ENCODE data around the gene LRRC1.

LRRC1 gene

DNA sequence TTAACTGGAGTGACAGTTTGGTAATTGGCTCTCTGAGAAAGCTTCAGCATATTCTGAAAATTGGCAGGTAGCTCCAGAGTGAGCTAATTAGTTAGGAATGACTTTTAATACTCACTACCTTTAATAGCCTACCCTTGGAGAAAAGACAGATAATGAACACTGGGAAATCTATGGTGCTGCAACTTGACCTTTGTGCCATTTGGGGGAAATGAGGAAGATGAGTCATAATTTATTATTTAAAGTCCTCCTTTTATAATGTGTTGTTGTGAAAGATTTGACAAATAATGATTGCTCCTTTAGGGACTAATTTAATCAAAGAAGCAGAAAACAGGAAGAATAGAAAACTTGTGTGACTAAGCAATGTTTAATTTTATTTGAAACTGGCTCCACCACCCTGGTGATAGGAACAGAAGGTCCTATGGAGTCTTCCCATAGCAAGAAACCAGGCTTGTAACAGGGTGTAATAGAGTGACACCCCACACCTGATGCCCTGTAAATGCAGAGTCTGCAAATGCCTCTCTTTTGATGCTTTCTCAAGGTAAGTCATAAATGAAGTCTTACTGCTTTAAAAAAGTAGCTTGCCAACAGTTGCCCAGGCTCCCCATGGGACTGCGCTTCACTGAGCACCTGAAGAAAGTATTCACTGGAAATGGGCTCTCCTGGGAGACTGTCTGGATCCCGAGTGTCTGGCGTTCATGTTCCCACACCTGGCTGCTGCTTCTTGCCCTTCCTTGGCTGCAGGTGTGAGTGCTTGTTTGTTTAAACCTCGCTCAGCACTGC is 134.4 kb downstream of the LRRC1 start:
- DNase-seq: no peak

DNA sequence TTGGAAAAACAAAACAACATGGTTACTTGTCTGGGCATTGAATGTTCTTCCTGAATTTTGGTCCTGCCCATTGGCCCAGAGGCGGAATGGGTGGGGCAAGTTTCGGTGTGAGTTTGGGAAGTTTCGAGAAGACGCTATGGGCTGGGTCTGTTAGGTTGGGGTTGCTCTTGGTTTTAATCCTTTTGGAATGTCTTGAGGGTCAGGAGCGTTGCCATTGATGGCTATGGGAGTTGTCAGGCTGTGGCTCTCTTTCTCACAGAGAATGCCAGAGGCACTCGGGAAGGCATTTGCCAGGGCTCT is 135.0 kb downstream of the LRRC1 start:
- no peak for DNase-seq

DNA sequence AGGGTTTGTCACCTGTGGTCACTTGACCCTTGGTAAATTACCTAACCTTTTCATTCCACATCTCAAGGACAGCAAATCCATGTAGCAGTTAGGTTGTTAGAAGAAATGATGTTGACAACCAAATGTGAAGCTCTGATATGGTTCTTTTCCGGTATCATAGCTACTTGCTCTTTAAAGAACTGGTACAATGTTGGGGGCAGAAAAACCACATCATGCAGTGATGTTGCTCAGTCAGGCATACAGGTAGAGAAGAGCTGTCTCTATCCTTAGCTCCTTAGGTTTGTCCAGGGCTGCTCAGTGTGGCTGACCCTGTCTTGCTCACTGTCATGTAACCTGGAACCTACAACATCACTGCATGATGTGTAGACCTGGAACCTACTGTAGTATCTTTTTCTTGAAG is 135.5 kb downstream of the LRRC1 start:
- no peak for DNase-seq

DNA sequence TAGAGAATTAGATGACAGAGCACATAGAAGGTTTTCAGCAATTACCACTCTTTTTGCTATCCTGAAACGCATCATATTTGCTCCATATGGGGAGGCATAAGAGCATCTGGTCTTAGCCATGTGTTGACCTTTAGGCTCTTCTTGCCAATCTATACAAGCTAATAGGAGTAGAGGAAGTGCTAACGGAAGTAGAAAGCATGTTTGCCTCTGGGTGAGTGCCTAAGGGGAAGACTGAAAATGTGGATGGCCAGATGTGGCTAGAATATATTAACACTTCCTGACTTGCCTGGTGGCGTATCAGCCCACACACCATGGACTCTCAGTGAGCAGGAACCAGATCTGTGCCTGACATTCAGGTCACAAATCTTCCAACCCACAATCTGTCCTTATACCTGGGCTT is 136.3 kb downstream of the LRRC1 start:
- no peak for DNase-seq

DNA sequence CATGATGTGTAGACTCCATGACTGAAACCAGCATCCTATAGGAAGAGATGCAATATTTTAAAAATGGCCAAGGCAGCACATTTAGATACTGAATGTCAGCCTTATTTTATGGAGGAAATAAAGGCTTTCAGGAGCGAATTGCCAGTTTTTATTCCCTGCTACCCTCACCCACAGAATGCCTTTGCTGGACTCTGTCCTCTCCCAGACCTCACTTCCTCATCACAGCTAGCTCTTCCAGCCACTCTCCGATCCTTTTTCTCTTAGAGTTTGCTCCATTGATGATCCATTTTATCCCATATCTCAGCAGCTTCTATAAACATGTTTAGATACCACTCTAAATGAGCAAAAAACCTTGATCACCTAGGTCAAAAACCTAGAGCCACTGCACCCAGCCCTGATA is 137.7 kb downstream of the LRRC1 start:
- no peak for DNase-seq

DNA sequence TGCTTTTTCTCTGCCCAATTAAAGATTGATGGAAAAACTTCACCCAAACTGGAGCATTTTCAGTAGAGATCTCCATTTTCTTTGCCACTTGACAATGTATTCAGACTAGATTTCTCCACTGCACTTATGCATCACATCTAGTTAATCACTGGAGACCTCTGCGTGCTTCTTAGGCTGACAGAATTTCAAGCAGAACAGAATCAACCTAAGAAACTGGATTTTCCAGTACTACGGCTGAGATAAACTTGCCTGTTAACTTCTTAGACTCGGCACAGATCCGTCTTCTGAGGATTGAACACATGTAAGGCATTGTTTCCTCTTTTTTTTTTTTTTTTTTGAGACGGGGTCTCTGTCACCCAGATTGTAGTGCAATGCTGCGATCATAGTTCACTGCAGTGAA is 139.2 kb downstream of the LRRC1 start:
- no peak for DNase-seq

DNA sequence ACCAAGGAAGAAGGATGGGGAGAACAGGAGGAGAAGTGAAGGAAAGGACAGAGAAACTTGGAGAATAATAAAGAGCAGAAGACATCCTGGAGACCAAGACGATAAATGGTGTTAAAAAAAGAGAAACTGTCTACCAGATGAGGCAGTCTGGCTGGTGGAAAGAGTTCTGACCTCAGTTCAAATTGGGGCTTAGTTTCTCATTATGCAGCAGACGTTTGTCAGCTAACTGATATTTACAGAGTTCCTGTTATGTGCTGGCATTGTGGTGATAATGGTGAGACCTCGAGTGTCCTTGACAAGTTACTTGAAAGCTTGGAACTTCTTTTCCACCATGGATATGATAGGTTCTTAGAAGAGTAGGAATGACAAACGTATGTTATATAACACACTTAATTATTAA is 142.7 kb downstream of the LRRC1 start:
- DNase-seq: no peak

DNA sequence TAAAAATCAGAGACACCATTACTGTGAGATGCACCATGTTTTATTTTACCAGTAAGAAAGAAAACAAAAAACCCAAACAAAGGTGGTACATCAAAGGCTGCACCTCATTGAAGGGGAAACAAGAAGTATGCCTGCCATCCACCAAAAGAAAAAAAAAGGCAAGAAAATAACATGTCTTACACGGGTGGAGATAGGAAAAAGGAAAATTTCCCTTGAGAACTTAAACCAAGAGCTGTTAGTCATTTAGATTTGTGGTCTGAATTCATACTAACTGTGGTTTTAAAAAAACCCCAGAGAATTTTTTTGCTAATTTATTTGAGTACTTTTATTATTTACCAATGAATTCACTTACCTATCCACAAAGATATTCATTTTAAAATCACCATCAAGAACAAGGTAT is 144.0 kb downstream of the LRRC1 start:
- DNase-seq: no peak

DNA sequence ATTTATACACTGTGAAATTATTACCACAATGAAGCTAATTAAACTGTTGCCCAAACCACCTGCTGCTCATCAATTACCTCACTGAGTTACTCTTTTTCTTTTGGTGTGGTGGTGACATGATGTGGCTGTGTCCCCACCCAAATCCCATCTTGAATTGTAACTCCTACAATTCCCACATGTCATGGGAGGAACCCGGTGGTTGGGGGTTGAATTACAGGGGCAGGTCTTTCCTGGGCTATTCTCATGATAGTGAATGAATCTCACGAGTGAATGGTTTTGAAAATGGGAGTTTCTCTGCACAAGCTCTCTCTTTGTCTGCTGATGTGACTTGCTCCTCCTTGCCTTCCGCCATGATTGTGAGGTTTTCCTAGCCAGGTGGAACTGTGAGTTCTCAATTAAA is 145.0 kb downstream of the LRRC1 start:
- DNase-seq: no peak

DNA sequence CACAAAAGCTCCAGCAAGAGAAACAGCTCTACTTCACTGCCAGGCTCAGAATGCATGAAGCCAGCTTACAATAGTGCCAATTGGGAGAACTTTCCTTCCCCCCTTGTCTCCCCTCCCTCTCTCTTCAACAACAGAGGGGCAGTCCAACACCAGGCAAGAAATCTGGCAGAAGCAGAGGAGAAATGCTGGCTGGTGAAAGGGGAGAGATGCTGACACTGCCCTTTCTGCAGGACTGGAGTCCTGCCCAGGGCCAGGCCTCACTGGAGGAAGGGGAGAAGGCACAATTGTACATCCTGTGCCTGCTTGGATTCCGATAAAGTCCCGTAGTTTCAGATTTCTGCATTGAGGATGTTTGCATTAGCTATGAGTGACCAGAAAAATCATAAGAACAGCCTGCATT is 148.6 kb downstream of the LRRC1 start:
- no peak for DNase-seq

DNA sequence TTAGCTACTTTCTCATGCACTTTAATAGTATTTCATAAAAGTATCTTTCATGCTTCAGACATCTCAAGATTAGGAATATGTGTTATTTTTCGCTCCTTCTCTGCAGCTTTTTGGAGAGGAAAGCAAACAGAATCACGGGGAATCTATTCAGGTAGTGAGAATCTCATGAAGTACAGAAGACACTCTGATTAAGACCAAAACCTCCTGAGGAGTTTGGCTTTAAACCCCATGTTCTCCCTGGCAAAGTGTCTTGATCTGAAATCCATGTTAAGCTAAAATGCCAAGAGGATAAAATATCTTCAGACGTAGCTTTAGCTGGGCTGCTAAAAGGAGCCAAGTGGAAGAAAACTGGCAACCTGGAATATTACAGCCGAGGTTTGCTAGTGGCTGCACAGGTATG is 149.3 kb downstream of the LRRC1 start:
- DNase-seq: no peak

DNA sequence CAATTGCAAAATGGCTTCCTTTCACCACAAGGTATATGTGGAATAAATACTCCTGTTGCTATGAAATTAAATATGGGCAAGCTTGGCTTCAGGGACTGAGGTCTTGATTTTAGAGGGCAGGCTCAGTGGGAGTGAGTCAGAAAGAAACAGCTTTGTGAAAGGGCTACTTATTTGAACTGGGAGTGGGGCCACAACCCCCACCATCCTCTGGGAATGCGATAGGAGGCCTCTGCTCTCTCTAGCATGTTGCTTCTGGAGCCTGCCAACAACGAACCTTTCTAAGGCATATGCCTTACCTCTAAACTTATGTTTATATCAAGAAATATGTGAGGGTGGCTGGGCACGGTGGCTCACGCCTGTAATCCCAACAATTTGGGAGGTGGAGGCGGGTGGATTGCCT is 149.7 kb downstream of the LRRC1 start:
- no peak for DNase-seq

DNA sequence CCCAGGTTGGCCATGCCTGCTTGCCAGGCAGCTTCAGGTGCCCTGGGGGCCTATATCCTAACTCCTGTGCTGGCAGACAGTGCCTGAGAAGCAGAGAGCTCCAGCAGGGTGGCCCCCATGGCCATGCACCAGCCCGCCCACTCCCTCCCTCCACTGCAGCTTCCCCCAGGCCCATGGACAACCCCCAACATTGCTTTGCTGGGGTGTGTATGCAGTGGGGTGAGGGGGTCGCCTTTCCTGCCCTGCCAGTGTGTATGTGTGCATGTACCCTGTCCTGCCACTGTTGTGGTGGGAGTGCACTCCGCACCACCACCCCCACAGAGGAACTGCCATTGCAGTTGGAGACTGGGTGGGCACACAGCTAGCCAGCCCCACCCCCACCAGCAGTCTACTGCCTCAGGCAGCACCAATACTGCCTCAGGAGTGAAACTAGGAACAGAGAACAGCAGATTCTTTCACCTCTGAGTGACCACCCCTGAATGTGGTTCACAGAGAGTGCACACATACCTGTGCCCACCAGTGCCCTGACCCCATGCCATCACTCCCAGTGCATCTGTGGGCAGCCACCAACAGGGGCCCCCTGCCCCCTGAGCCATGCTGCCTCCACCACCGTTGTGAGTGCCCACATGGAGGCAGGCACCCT is 151.1 kb downstream of the LRRC1 start:
- no peak for DNase-seq

DNA sequence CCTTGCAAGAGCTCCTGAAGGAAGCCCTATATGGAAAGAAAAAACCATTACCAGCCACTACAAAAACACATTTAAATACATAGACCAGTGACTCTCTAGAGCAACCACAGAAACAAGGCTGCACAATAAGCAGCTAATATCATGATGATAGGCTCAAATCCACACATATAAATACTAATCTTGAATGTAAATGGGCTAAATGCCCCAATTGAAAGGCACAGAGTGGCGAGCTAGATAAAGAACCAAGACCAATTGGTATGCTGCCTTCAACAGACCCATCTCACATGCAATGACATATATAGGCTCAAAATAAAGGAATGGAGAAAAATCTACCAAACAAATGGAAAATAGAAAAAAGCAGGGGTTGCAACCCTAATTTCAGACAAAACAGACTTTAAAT is 153.0 kb downstream of the LRRC1 start:
- DNase-seq: no peak

DNA sequence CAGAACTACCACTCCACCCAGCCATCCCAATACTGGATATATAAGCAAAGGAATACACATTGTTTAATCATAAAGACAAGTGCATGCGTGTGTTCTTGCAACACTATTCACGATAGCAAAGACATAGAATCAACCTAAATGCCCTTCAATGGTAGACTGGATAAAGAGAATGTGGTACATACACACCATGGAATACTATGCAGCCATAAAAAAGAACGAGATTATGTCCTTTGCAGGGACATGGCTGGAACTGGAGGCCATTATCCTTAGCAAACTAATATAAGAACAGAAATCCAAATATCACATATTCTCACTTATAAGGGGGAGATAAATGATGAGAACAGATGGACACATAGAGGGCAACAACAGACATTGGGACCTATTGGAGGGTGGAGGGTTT is 156.6 kb downstream of the LRRC1 start:
- DNase-seq: no peak

DNA sequence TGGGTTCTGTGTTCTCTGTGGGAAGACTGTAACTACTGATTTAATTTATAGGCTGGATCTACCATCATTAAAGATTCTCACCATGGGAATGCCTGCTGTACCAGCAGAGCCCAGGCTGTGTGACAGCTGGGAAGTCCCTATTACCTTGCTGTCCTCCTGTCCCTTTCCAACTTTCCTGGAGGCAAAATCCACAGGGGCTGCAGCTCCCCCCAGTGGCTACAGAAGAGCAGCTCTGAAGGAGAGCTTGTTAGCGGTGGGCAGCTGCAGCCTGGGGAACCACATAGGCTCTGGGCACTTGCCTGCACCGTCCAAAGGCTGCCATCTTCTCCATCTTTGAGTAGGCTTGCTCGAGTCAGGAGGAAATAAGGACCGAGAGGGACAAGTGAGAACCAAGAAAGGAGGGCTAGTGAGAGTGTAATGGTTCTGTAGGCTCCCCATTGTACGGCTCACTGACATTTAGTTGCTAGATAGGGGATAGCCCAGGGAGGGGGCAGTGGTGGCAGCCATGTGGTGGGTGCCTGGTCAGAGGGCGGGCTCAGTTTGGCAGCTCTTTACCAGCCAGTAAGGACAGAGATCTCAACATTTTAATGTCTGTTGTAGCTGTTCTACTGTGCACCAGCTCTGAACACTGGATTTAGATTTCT is 161.4 kb downstream of the LRRC1 start:
- no peak for DNase-seq

DNA sequence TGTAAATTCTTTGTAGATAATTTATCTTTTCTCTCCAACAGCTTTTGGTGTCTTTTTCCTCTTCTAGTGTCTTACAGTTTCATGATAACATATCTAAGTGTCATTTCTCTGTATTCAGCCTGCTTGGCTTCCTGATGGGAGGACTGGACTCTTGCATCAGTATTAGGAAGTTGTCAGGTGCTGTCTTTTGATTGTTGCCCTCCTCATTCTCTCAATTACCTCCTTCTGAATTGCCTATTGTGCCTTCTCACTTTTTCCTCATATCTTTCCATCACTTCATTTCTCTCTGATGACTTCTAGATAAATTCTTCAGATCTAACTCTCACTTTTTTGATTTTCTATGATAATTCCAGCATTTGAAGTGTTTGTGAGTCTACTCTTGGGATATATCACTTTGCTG is 162.0 kb downstream of the LRRC1 start:
- DNase-seq: no peak

DNA sequence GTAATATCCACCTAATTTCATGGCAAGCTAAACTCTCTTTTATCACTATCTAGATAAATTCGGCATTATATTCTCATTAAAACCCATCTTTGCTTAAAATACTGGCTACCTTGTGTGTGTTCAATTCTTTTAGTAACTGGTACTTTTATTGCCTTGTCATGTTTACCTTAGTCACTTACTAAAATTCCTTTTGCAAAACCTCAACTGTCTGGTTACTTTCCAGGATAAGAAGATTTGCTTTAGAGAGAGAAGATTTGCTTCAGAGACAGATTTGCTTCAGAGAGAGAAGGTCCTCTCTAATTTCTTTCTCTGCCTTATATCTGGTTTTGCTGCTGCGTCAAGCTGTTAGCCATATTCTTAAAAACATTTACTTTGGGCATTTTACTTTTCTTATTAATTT is 164.9 kb downstream of the LRRC1 start:
- DNase-seq: no peak

DNA sequence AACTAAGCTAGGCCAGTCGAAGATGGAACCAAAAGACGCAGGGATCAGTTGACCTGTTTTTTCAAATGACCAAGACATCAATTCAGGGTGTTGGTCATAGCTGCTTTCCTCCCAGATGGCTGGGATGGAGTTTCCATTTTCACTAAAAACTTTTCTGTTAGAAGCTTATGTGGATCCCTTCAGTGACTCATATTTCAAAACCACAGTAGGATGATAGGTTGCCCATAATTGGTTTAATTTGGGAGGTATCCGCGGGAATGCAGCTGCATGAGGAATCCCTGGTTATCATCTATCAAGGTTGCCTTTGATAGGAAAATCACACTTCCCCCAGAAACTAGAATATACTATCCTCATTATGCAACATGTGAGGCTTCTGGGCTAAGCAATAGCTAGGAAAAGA is 165.5 kb downstream of the LRRC1 start:
- DNase-seq: no peak

DNA sequence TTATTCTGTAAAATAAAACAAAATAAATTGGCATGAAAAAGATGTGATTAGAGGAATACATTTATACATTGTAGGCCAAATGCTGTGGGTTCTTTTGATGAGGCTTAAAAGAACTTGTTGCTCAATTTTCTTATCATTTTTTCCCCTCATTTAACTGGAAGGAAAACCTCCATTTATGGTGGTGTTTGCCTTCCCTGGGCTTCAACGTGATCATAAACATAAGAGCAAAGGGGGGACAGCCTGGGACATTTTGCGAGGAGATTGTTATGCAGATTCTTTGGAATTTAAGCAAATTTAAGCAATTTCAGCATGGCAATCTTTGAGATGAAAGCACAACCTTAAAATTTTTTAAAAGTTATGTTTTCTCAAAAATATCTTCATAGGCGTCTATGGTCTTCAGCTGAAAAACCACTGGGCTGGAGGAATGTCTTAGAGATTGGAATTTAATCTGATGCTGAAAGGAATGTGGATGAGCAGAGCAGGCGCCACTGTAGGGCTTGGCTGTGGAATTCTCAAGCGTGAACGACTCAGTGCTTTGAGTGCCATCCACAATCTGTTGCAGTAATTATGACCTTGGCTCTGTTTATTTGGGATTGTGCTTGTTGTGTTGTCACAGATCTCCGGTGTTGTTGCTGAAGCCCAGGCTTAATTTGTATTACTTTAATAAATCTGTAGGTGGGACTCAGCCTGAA is 167.0 kb downstream of the LRRC1 start:
- DNase-seq: no peak

DNA sequence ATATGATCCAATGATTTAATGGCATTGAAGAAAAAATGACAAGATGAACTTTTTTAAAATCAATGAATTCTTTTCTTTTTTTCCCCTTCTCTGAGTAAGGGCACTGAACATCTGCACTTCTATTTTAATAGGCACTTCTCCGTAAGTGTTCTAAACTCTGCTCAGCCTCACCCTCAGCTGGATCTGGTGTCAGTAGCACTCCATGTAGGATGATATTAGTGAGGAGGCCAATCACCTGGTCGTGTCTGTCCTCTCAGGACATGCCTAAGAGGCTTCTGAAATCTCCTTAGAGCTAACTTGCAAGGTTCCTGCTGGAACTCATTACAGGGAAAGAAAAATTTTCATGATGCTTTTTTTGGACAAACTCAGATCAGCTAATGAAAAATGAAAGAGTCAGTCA is 167.8 kb downstream of the LRRC1 start:
- DNase-seq: no peak

DNA sequence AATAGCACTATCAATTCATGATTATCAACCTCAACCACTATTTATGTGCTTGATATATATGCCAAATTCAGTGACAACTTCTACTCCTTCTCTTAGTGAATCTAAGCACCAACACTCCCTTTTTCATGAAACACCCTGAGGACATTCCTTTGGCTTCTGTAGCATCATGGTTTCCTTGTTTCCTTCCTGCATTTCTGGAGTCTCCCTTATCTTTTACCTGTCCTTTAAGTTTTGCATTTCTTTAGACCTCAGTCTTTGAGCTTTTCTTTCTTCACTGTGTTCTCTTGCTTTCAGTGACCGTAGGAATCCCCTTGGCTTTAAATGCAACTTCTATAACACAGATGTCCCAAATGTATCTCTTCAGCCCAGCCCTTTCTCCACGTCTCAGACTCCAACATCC is 172.6 kb downstream of the LRRC1 start:
- DNase-seq: no peak

Data from stimulated activated CD4-positive, alpha-beta T cell treated with anti-CD3 and anti-CD28 coated beads, Interleukin-4, amount 100 ng/mL, for 4 hours (primary cell).